NCI-H774 (cell line): ENCODE data around the gene SERPINA10.
"Not testable (repeated sequence)": the region's sequence is repeated elsewhere in the genome, so short reads cannot be mapped to it uniquely, and the experiment has no call there.

Source experiments
- DNase-seq: peaks from one replicate; lab custom pipeline; 2025; lab: John Stamatoyannopoulos, UW

SERPINA10 gene

GRCh38 chr14:94284221-94284620, 8.8 kb downstream of the SERPINA10 start:
- DNase-seq: no peak

- no peak for DNase-seq
Observed at GRCh38 chr14:94282991-94283723, 9.9 kb downstream of the SERPINA10 start.

GRCh38 chr14:94278731-94279130, 14.3 kb downstream of the SERPINA10 start:
- no peak for DNase-seq

GRCh38 chr14:94276898-94277561, 16.0 kb downstream of the SERPINA10 start:
- DNase-seq: not testable (repeated sequence)

DNA sequence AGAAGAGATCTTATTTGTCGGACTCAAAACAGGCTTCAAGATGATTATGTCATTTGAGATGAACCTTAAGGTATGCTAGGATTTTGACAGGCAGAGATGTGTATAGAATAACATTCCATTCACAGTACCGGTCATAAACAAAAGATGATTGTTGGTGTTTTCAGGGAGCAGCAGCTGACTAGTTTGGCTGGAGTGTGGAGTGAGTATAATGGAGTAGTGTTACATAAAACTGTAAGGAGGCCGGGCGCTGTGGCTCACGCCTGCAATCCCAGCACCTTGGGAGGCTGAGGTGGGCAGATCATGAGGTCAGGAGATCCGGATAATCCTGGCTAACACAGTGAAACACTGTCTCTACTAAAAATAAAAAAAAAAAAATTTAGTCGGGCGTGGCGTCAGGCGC, 23.9 kb downstream of the SERPINA10 start:
- DNase-seq: no peak

DNA sequence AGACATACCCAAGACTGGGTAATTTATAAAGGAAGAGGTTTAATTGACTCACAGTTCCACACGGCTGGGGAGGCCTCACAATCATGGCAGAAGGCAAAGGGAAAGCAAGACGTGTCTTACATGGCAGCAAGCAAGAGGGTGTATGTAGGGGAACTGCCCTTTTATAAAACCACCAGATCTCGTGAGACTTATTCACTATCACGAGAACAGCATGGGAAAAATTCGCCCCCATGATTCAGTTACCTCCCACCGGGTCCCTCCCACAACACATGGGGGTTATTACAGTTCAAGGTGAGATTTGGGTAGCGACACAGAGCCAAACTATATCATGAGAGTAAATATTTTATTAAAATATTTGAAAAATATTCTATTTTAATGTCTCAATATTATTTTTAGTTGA, 24.5 kb downstream of the SERPINA10 start:
- not testable (repeated sequence) for DNase-seq

GRCh38 chr14:94267352-94267751, 25.7 kb downstream of the SERPINA10 start:
- no peak for DNase-seq

DNA sequence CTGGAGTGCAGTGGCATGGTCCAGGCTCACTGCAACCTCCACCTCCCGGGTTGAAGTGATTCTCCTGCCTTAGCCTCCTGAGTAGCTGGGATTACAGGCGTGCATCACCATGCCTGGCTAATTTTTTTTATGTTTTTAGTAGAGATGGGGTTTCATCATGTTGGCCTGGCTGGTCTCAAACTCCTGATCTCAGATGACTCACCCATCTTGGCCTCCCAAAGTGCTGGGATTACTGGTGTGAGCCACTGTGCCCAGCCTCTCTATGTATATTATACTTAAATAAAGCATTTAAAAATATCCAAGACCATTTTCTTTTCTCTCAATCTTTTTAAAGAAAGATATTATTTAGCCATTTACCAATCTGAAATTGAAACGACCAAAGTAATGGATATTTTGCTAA, 28.9 kb downstream of the SERPINA10 start:
- not testable (repeated sequence) for DNase-seq

DNA sequence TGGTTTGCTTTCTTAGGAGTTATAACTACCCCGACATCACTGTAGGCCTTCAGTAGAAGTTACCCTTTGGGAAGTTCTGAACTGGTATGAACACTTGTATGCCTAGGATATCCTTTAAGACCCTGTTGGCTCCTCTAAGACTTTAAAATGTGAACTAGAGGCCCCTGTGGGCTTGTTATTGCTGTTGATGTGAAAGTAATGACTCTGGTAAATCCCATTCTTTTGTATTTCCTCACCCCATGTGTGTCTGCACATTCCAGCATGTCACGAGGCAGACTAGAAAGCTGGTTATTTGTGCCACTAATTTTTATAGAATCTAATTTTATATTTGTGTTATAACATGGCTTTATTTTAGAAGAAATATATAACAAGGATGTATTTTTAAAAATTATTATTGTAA, 48.9 kb downstream of the SERPINA10 start:
- no peak for DNase-seq

DNA sequence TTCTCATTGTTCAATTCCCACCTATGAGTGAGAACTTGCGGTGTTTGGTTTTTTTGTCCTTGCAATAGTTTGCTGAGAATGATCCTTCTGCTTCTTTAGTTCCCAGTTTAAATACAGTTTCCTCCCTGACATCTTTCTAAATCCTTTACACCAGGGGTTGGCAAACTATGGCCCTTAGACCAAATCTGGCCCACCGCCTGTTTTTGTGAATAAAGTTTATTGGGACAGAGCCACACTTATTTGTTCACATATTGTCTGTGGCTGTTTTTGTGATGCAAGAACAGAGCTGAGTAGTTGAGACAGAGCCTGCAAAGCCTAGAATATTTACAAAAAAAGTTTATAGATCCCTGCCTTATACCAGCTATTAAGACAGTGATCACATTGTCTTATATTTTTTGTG, 53.7 kb downstream of the SERPINA10 start:
- DNase-seq: no peak

DNA sequence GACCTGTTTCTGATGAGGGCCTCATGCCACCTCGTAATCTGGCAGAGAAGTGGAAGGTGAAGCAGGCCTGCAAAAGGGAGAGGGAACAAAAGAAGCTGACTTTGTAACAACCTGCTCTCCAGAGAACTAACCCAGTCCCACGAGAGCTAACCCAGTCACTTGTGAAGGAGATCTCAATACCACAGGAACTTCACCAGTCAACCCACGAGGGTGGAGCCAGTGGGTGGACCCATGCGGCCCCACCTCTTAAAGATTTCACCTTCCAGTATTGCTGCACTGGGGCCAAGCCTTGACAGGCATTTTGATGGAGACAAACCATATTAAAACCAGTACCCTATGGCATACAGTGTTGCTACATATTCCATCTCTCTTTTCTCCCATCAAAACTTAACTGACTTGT, 55.1 kb downstream of the SERPINA10 start:
- DNase-seq: no peak

DNA sequence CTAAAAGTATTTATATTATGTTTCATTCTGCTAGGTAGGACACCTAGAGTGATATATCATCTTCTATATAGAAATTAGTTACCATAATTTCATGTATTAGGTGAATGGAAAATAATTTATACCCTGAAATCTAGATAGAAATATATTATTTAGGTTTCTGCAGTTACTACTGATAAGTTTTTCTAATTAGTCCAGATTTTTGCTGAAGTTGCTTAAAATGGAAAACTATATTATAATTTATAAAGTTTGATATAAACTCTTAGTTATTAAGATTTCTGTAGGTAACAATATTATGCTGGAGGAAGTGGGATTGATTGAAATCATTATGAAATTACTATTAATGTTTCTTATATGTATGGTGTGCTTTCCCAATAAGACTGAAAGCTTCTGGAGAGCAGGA, 56.0 kb downstream of the SERPINA10 start:
- no peak for DNase-seq
